ENCODE measurements around the gene TMEM204.

TMEM204 gene

GRCh38 chr16:1565083-1565805 is 31.8 kb downstream of the TMEM204 start:
- POLR2A ChIA-PET, result interaction anchor here (0.8 kb wide), 1 partner anchor 8 kb away, joined by 3 read pairs; no protein-coding TSS in a partner anchor
- TF ChIP-seq PRDM10 (tag by site-specific recombination; IDR thresholded peaks at IDR 0.05) (peak; percentile 35; the same call in 1 of the 2 replicates), ZNF664 (tag by site-specific recombination; IDR thresholded peaks at IDR 0.05) (no peak), ZNF544 (tag by site-specific recombination; IDR thresholded peaks at IDR 0.05) (0 out of 2 replicates have a peak, but pooled peaks have one; percentile 31), ZNF202 (tag by site-specific recombination; IDR thresholded peaks at IDR 0.05; ENCODE audit: borderline replicate concordance) (no peak), ZNF114 (tag by site-specific recombination; IDR thresholded peaks at IDR 0.05) (no peak)
- no peak overlapping the region for H3K27ac ChIP-seq (ENCODE audit: extremely low read depth, low read depth, low read length)
- H3K9me3 ChIP-seq (ENCODE audit: control insufficient read depth, insufficient read depth, low read depth, low read length), result no peaks in the 10 kb centered on the region
- CTCF ChIA-PET, result interaction anchor here (0.7 kb wide), 2 partner anchors 25 to 28 kb away, joined by 3 to 4 read pairs; no protein-coding TSS in a partner anchor
- no peak overlapping the region for H3K4me3 ChIP-seq (ENCODE audit: low read depth, low read length)
- H3K36me3 ChIP-seq (ENCODE audit: control insufficient read depth in 2 of 2, insufficient read depth in 1 of 2, low read length in 2 of 2), result peaks cover 0 to 49% of the 10 kb centered on the region in 2 experiments; a peak in 2 of 3 replicates
- no peaks in the 10 kb centered on the region for H3K4me1 ChIP-seq (ENCODE audit: control insufficient read depth, insufficient read depth, low read length)

GRCh38 chr16:1567988-1568387 is 34.5 kb downstream of the TMEM204 start:
- TF ChIP-seq EGR2 (tag by site-specific recombination; IDR thresholded peaks at IDR 0.05; ENCODE audit: low read depth) (peak; percentile 56), ZNF645 (tag by site-specific recombination; IDR thresholded peaks at IDR 0.05) (no peak), ZFHX2 (tag by site-specific recombination; conservative IDR thresholded peaks at IDR 0.05) (peak; percentile 47), KLF7 (tag by site-specific recombination; IDR thresholded peaks at IDR 0.05; ENCODE audit: borderline replicate concordance) (no peak)
- H3K4me1 ChIP-seq (ENCODE audit: control insufficient read depth, insufficient read depth, low read length), result no peaks in the 10 kb centered on the region
- no peak overlapping the region for H3K4me3 ChIP-seq (ENCODE audit: low read depth, low read length)
- ChIA-PET POLR2A (no interaction called here), CTCF (no interaction called here)
- no peaks in the 10 kb centered on the region for H3K9me3 ChIP-seq (ENCODE audit: control insufficient read depth, insufficient read depth, low read depth, low read length)
- H3K27ac ChIP-seq (ENCODE audit: extremely low read depth, low read depth, low read length), result no peak overlapping the region
- H3K36me3 ChIP-seq (ENCODE audit: control insufficient read depth in 2 of 2, insufficient read depth in 1 of 2, low read length in 2 of 2), result peaks cover 0 to 43% of the 10 kb centered on the region in 2 experiments; a peak in 2 of 3 replicates

- H3K27ac ChIP-seq (ENCODE audit: extremely low read depth, low read depth, low read length), result no peak overlapping the region
- no peaks in the 10 kb centered on the region for H3K9me3 ChIP-seq (ENCODE audit: control insufficient read depth, insufficient read depth, low read depth, low read length)
- POLR2A ChIA-PET, result no interaction called here
- TF ChIP-seq ELK4 (IDR thresholded peaks at IDR 0.05; ENCODE audit: borderline replicate concordance, low read depth, low read length) (no peak), ZNF341 (tag by site-specific recombination; IDR thresholded peaks at IDR 0.05; ENCODE audit: low read depth) (no peak), ZBTB21 (tag by site-specific recombination; IDR thresholded peaks at IDR 0.05) (no peak), ZNF148 (tag by site-specific recombination; IDR thresholded peaks at IDR 0.05; ENCODE audit: borderline replicate concordance) (no peak), KLF7 (tag by site-specific recombination; IDR thresholded peaks at IDR 0.05; ENCODE audit: borderline replicate concordance) (no peak), ZNF623 (tag by site-specific recombination; IDR thresholded peaks at IDR 0.05) (no peak), ZNF211 (tag by site-specific recombination; IDR thresholded peaks at IDR 0.05; ENCODE audit: low read depth) (no peak), ZNF626 (tag by site-specific recombination; IDR thresholded peaks at IDR 0.05) (no peak)
- H3K4me3 ChIP-seq (ENCODE audit: low read depth, low read length), result no peak overlapping the region
- CTCF ChIA-PET, result no interaction called here
- no peaks in the 10 kb centered on the region for H3K4me1 ChIP-seq (ENCODE audit: control insufficient read depth, insufficient read depth, low read length)
- H3K36me3 ChIP-seq (ENCODE audit: control insufficient read depth in 2 of 2, insufficient read depth in 1 of 2, low read length in 2 of 2), result peaks cover 0 to 29% of the 10 kb centered on the region in 2 experiments; a peak in 2 of 3 replicates
Observed at GRCh38 chr16:1571012-1571671, 37.7 kb downstream of the TMEM204 start.
